GM23248 (cell line): ENCODE results near the gene XAGE2. TPM values are rescaled to one million over a fixed set of nuclear protein-coding genes. Genes with fewer than 3 reads are reported as not detected.

ENCODE experiments used
- DNase-seq: peaks from one replicate; pipeline ENCODE4 v3.0.0-alpha.2; 2015
- H2AFZ ChIP-seq: fragments of 200-600 bp; sonication (generic); 2 replicates; pipeline ENCODE4 v1.6.1; 2016; ENCODE audit warnings: antibody characterized with exemption
- H3F3A ChIP-seq: fragments of 200-600 bp; sonication (generic); 2 replicates; pipeline ENCODE4 v1.6.1; 2016; ENCODE audit warnings: mild to moderate bottlenecking, antibody characterized with exemption, mixed run types; ENCODE audit not compliant: insufficient read depth
- H3K27ac ChIP-seq: fragments of 200-600 bp; sonication (generic); 2 replicates; pipeline ENCODE4 v1.5.1; 2016; ENCODE audit warnings: mild to moderate bottlenecking
- H3K27me3 ChIP-seq: fragments of 200-600 bp; sonication (generic); replicated peaks from 2 replicates; pipeline ENCODE4 v1.6.1; 2016; ENCODE audit warnings: mild to moderate bottlenecking; ENCODE audit not compliant: insufficient read depth
- H3K36me3 ChIP-seq: fragments of 200-600 bp; sonication (generic); 2 replicates; pipeline ENCODE4 v1.6.1; 2016; ENCODE audit warnings: low read depth, mild to moderate bottlenecking
- H3K4me1 ChIP-seq: fragments of 200-600 bp; sonication (generic); 2 replicates; pipeline ENCODE4 v1.6.1; 2016; ENCODE audit warnings: mild to moderate bottlenecking; ENCODE audit not compliant: insufficient read depth
- H3K4me2 ChIP-seq: fragments of 200-600 bp; sonication (generic); one replicate; pipeline ENCODE4 v1.6.1; 2016; ENCODE audit warnings: mild to moderate bottlenecking; ENCODE audit not compliant: unreplicated experiment
- H3K4me3 ChIP-seq: fragments of 200-600 bp; sonication (generic); 2 replicates; pipeline ENCODE4 v1.5.1; 2016; ENCODE audit warnings: mild to moderate bottlenecking
- H3K79me2 ChIP-seq: fragments of 200-600 bp; sonication (generic); 2 replicates; pipeline ENCODE4 v1.6.1; 2016; ENCODE audit warnings: mild to moderate bottlenecking; ENCODE audit not compliant: insufficient read depth
- H3K9ac ChIP-seq: fragments of 200-600 bp; sonication (generic); 2 replicates; pipeline ENCODE4 v1.6.1; 2016; ENCODE audit warnings: mild to moderate bottlenecking
- H3K9me2 ChIP-seq: fragments of 200-600 bp; sonication (generic); 2 replicates; pipeline ENCODE4 v1.6.1; 2016; ENCODE audit warnings: mixed run types, mild to moderate bottlenecking, moderate library complexity; ENCODE audit not compliant: insufficient read depth
- H3K9me3 ChIP-seq: fragments of 200-600 bp; sonication (generic); one replicate; pipeline ENCODE4 v1.6.1; 2017; ENCODE audit warnings: low read depth
- H4K20me1 ChIP-seq: fragments of 200-600 bp; sonication (generic); 2 replicates; pipeline ENCODE4 v1.6.0; 2016; ENCODE audit not compliant: insufficient read depth
- EZH2 ChIP-seq: fragments of 200-600 bp; sonication (generic); IDR thresholded peaks from 2 replicates; pipeline ENCODE4 v1.6.1; 2018; ENCODE audit warnings: antibody characterized with exemption, mild to moderate bottlenecking; ENCODE audit not compliant: insufficient read depth, poor library complexity, severe bottlenecking
- EZH2phosphoT487 ChIP-seq: fragments of 200-600 bp; sonication (generic); IDR thresholded peaks from 2 replicates; pipeline ENCODE4 v1.6.1; 2018; ENCODE audit warnings: antibody characterized with exemption, moderate library complexity, mild to moderate bottlenecking, low read depth; ENCODE audit not compliant: insufficient read depth
- WGBS, 2 experiments: methylation state at CpG; one replicate each; pipeline ENCODE4 v1.1.6; 2015 to 2017; ENCODE audit warnings: low lambda C conversion rate in 2 of 2, low coverage in 1 of 2; ENCODE audit errors: missing lambda C conversion rate in 2 of 2; 5-methylcytosine and 5-hydroxymethylcytosine counted together
- in situ Hi-C: fragments of 300-500 bp; cut with MboI; formaldehyde crosslinking; loops from 2 replicates; pipeline ENCODE4 v1.15.0; 2020
- polyA plus RNA-seq: library from polyadenylated mRNA; unstranded; fragments of >200 nt; fragmentation: Nextera tagmentation; extraction: Ambion mirVana; gene quantifications from 2 replicates; pipeline ENCODE4 v1.2.1, GENCODE V29; 2016
- total RNA-seq: library from RNA; depleted of rRNA; stranded (reverse); fragments of >200 nt; shearing (Covaris generic); gene quantifications from 2 replicates; pipeline ENCODE4 v1.2.3, GENCODE V29; 2014

The XAGE2 gene
- total and polyA plus RNA-seq, 2 experiments from 2014 or later: not detected

- peak; percentile 54 for DNase-seq
- Histone ChIP-seq H3K4me1 (no peaks in the 10 kb centered on the region), H3K4me2 (no peak overlapping the region), H2AFZ (no peak overlapping the region), H4K20me1 (no peaks in the 10 kb centered on the region), H3K9ac (no peak overlapping the region), H3K9me3 (no peaks in the 10 kb centered on the region), H3K4me3 (no peak overlapping the region), H3F3A (no peaks in the 10 kb centered on the region), H3K79me2 (no peaks in the 10 kb centered on the region), H3K9me2 (no peaks in the 10 kb centered on the region), H3K36me3 (no peaks in the 10 kb centered on the region), H3K27ac (no peak overlapping the region), H3K27me3 (no peaks in the 10 kb centered on the region)
- WGBS, 2 experiments: 14 to 16% methylated on average over 7 of the region's 7 CpGs
- in situ Hi-C loops: no loop called here
- no peak for TF ChIP-seq EZH2phosphoT487
- TF ChIP-seq EZH2: no peak
These were observed 9.1 kb upstream of the XAGE2 start for GRCh38 chrX:52359614-52360232.

GRCh38 chrX:52361941-52362340 is 6.9 kb upstream of the XAGE2 start:
- no peak overlapping the region for H3K4me3 ChIP-seq
- no peaks in the 10 kb centered on the region for H3K9me2 ChIP-seq
- H3K4me1 ChIP-seq: no peaks in the 10 kb centered on the region
- H3K9me3 ChIP-seq: no peaks in the 10 kb centered on the region
- no peak overlapping the region for H3K4me2 ChIP-seq
- 59 to 63% methylated on average over 7 to 8 of the region's 8 CpGs for WGBS, 2 experiments
- no peak overlapping the region for H3K27ac ChIP-seq
- TF ChIP-seq EZH2phosphoT487 (no peak), EZH2 (no peak)
- no peak overlapping the region for H3K9ac ChIP-seq
- no peaks in the 10 kb centered on the region for H3K36me3 ChIP-seq
- H3K27me3 ChIP-seq: no peaks in the 10 kb centered on the region
- no peak overlapping the region for H2AFZ ChIP-seq
- DNase-seq: no peak
- no peaks in the 10 kb centered on the region for H3F3A ChIP-seq
- no peaks in the 10 kb centered on the region for H3K79me2 ChIP-seq
- in situ Hi-C loops: no loop called here
- H4K20me1 ChIP-seq: no peaks in the 10 kb centered on the region

- no peaks in the 10 kb centered on the region for H3F3A ChIP-seq
- H3K36me3 ChIP-seq: no peaks in the 10 kb centered on the region
- TF ChIP-seq EZH2: no peak
- TF ChIP-seq EZH2phosphoT487: no peak
- in situ Hi-C loops: no loop called here
- no peaks in the 10 kb centered on the region for H4K20me1 ChIP-seq
- H3K4me1 ChIP-seq: no peaks in the 10 kb centered on the region
- peak; percentile 10 for DNase-seq
- no peak overlapping the region for H3K4me2 ChIP-seq
- no peak overlapping the region for H3K9ac ChIP-seq
- H3K9me2 ChIP-seq: no peaks in the 10 kb centered on the region
- H3K27me3 ChIP-seq: no peaks in the 10 kb centered on the region
- no peaks in the 10 kb centered on the region for H3K9me3 ChIP-seq
- no peak overlapping the region for H3K27ac ChIP-seq
- no peaks in the 10 kb centered on the region for H3K79me2 ChIP-seq
- H2AFZ ChIP-seq: no peak overlapping the region
- 12 to 15% methylated on average over 8 of the region's 8 CpGs for WGBS, 2 experiments
- no peak overlapping the region for H3K4me3 ChIP-seq
These were observed 5.5 kb upstream of the XAGE2 start for GRCh38 chrX:52363247-52363883.

GRCh38 chrX:52378870-52379269 is 10.0 kb downstream of the XAGE2 start:
- DNase-seq: no peak
- H3K9ac ChIP-seq: no peak overlapping the region
- no peaks in the 10 kb centered on the region for H3K9me2 ChIP-seq
- no peak overlapping the region for H3K4me3 ChIP-seq
- no peaks in the 10 kb centered on the region for H3K79me2 ChIP-seq
- TF ChIP-seq EZH2 (no peak), EZH2phosphoT487 (no peak)
- H3K4me2 ChIP-seq: no peak overlapping the region
- H2AFZ ChIP-seq: no peak overlapping the region
- no peaks in the 10 kb centered on the region for H3K4me1 ChIP-seq
- in situ Hi-C loops: no loop called here
- H3K27ac ChIP-seq: no peak overlapping the region
- H3K9me3 ChIP-seq: no peaks in the 10 kb centered on the region
- WGBS, 2 experiments: 12 to 50% methylated on average over 1 to 2 of the region's 2 CpGs
- no peaks in the 10 kb centered on the region for H3F3A ChIP-seq
- no peaks in the 10 kb centered on the region for H3K36me3 ChIP-seq
- no peaks in the 10 kb centered on the region for H3K27me3 ChIP-seq
- no peaks in the 10 kb centered on the region for H4K20me1 ChIP-seq
